Endodermal cell (in vitro differentiated cells): ENCODE measurements around the gene AP3S1. TPM values are rescaled to one million over a fixed set of nuclear protein-coding genes. Genes with fewer than 3 reads are reported as not detected.

Experiments used
- DNase-seq: peaks from one replicate; pipeline ENCODE4 v3.0.0-alpha.2; 2017
- H3K27ac ChIP-seq: 2 replicates; pipeline ENCODE4 v1.5.1; 2013; ENCODE audit warnings: mild to moderate bottlenecking, low read depth, low read length, moderate library complexity
- H3K27me3 ChIP-seq: 2 replicates; pipeline ENCODE4 v1.6.1; 2013; ENCODE audit warnings: mild to moderate bottlenecking, low read length, moderate library complexity; ENCODE audit not compliant: insufficient read depth, control insufficient read depth, poor library complexity, severe bottlenecking
- H3K36me3 ChIP-seq: 2 replicates; pipeline ENCODE4 v1.7.0; 2013; ENCODE audit warnings: mild to moderate bottlenecking, low read length, moderate library complexity; ENCODE audit not compliant: control insufficient read depth, insufficient read depth
- H3K4me1 ChIP-seq: one replicate; pipeline ENCODE4 v1.7.0; 2013; ENCODE audit warnings: low read length; ENCODE audit not compliant: control insufficient read depth, insufficient read depth
- H3K4me3 ChIP-seq: 2 replicates; pipeline ENCODE4 v1.5.1; 2013; ENCODE audit warnings: mild to moderate bottlenecking, low read length, moderate library complexity
- H3K9ac ChIP-seq: 2 replicates; pipeline ENCODE4 v1.6.1; 2013; ENCODE audit warnings: mild to moderate bottlenecking, low read length, moderate library complexity; ENCODE audit not compliant: poor library complexity, severe bottlenecking; ENCODE audit errors: extremely low read depth
- H3K9me3 ChIP-seq: 2 replicates; pipeline ENCODE4 v1.6.1; 2013; ENCODE audit warnings: mild to moderate bottlenecking, low read length, moderate library complexity; ENCODE audit not compliant: control insufficient read depth
- H3K27ac Mint-ChIP-seq: 2 replicates; pipeline ENCODE4 v1.8.0; 2020; ENCODE audit warnings: mixed read lengths
- H3K27me3 Mint-ChIP-seq: 2 replicates; pipeline ENCODE4 v1.8.0; 2021; ENCODE audit warnings: mild to moderate bottlenecking, mixed read lengths; ENCODE audit not compliant: insufficient read depth
- H3K36me3 Mint-ChIP-seq: 2 replicates; pipeline ENCODE4 v1.8.0; 2020; ENCODE audit warnings: low read depth, mixed read lengths
- H3K4me1 Mint-ChIP-seq: 2 replicates; pipeline ENCODE4 v1.8.0; 2020; ENCODE audit warnings: mixed read lengths
- H3K4me3 Mint-ChIP-seq: 2 replicates; pipeline ENCODE4 v1.8.0; 2020; ENCODE audit warnings: mild to moderate bottlenecking, moderate library complexity, mixed read lengths
- H3K9me3 Mint-ChIP-seq: 2 replicates; pipeline ENCODE4 v1.8.0; 2020; ENCODE audit warnings: mild to moderate bottlenecking, mixed read lengths
- WGBS, 2 experiments: methylation state at CpG; one replicate each; pipeline versions ENCODE4 v1.1.5 to v1.1.7; 2013; ENCODE audit warnings: missing lambda C conversion rate in 2 of 2, mixed read lengths in 1 of 2; ENCODE audit not compliant: insufficient coverage in 1 of 2, insufficient read length in 1 of 2; 5-methylcytosine and 5-hydroxymethylcytosine counted together
- total RNA-seq, 2 donors: library from RNA; stranded (reverse); fragmentation: NEBNext Ultra II Directional in 1 of 2; extraction: Animal tissue kit (Norgen Biotek cat#: 25700) in 1 of 2; gene quantifications; 2 replicates in 1 of 2; 3 replicates in 1 of 2; pipeline ENCODE4 v1.2.1, GENCODE V29; 2021
- TF ChIP-seq, protein P1 (sequence below): fragments of 200-600 bp; sonication (generic); conservative IDR thresholded peaks from 2 replicates; pipeline ENCODE4 v1.5.0; 2021; ENCODE audit warnings: antibody characterized with exemption, mild to moderate bottlenecking

AP3S1 gene
- total RNA-seq, 2 donors from 2014 or later = 51.2 to 75.0 TPM

- Mint-ChIP-seq H3K9me3 (peaks cover 6% of the 10 kb centered on the region), H3K36me3 (no peaks in the 10 kb centered on the region), H3K27me3 (no peaks in the 10 kb centered on the region), H3K27ac (no peak overlapping the region), H3K4me3 (no peak overlapping the region), H3K4me1 (peaks cover under 1% of the 10 kb centered on the region)
- Histone ChIP-seq H3K4me3 (no peak overlapping the region), H3K27ac (no peak overlapping the region), H3K36me3 (no peaks in the 10 kb centered on the region), H3K9me3 (no peaks in the 10 kb centered on the region), H3K9ac (no peak overlapping the region), H3K27me3 (no peaks in the 10 kb centered on the region), H3K4me1 (no peaks in the 10 kb centered on the region)
- TF ChIP-seq, protein P1, sequence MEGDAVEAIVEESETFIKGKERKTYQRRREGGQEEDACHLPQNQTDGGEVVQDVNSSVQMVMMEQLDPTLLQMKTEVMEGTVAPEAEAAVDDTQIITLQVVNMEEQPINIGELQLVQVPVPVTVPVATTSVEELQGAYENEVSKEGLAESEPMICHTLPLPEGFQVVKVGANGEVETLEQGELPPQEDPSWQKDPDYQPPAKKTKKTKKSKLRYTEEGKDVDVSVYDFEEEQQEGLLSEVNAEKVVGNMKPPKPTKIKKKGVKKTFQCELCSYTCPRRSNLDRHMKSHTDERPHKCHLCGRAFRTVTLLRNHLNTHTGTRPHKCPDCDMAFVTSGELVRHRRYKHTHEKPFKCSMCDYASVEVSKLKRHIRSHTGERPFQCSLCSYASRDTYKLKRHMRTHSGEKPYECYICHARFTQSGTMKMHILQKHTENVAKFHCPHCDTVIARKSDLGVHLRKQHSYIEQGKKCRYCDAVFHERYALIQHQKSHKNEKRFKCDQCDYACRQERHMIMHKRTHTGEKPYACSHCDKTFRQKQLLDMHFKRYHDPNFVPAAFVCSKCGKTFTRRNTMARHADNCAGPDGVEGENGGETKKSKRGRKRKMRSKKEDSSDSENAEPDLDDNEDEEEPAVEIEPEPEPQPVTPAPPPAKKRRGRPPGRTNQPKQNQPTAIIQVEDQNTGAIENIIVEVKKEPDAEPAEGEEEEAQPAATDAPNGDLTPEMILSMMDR = no peak
- WGBS, 2 experiments = 94% methylated on average over 3 of the region's 3 CpGs; no CpG with 5 or more reads in 1 of the 2 experiments
- no peak for DNase-seq
Observed at GRCh38 chr5:115944501-115944900, 102.8 kb downstream of the AP3S1 start.

GRCh38 chr5:115946655-115947054 is 104.9 kb downstream of the AP3S1 start:
- Mint-ChIP-seq H3K36me3 (no peaks in the 10 kb centered on the region), H3K9me3 (peaks cover 5% of the 10 kb centered on the region), H3K27ac (no peak overlapping the region), H3K27me3 (no peaks in the 10 kb centered on the region), H3K4me3 (no peak overlapping the region), H3K4me1 (no peaks in the 10 kb centered on the region)
- Histone ChIP-seq H3K27ac (no peak overlapping the region), H3K4me1 (no peaks in the 10 kb centered on the region), H3K27me3 (no peaks in the 10 kb centered on the region), H3K4me3 (no peak overlapping the region), H3K9me3 (no peaks in the 10 kb centered on the region), H3K36me3 (no peaks in the 10 kb centered on the region), H3K9ac (no peak overlapping the region)
- TF ChIP-seq, protein P1 = no peak
- DNase-seq = no peak
- 92% methylated on average over 2 of the region's 2 CpGs; no CpG with 5 or more reads in 1 of the 2 experiments for WGBS, 2 experiments

- no peaks in the 10 kb centered on the region for H3K4me1 Mint-ChIP-seq
- H3K9me3 Mint-ChIP-seq = peaks cover 3% of the 10 kb centered on the region
- 98% methylated on average over 2 of the region's 2 CpGs; no CpG with 5 or more reads in 1 of the 2 experiments for WGBS, 2 experiments
- Histone ChIP-seq H3K27ac (no peak overlapping the region), H3K4me3 (no peak overlapping the region), H3K36me3 (no peaks in the 10 kb centered on the region), H3K9me3 (no peaks in the 10 kb centered on the region), H3K9ac (no peak overlapping the region), H3K27me3 (no peaks in the 10 kb centered on the region), H3K4me1 (no peaks in the 10 kb centered on the region)
- DNase-seq = no peak
- H3K27ac Mint-ChIP-seq = no peak overlapping the region
- no peaks in the 10 kb centered on the region for H3K27me3 Mint-ChIP-seq
- TF ChIP-seq, protein P1 = no peak
- no peaks in the 10 kb centered on the region for H3K36me3 Mint-ChIP-seq
- no peak overlapping the region for H3K4me3 Mint-ChIP-seq
Observed at GRCh38 chr5:115947260-115947659, 105.5 kb downstream of the AP3S1 start.
